Stomach (tissue), 4 donors: Measurements from ENCODE around the gene CMTM4.

Source experiments
- CTCF ChIP-seq, 7 experiments: fragments of 450-650 bp in 4 of 7; fragments of 200-600 bp in 3 of 7; sonication (generic) in 3 of 7; IDR thresholded peaks; one replicate each; pipeline ENCODE4 v1.5.1; 2016 to 2019; ENCODE audit warnings: antibody characterized with exemption in 7 of 7, control low read depth in 2 of 7, mild to moderate bottlenecking in 1 of 7
- EP300 ChIP-seq: sonication (generic); formaldehyde crosslinking; IDR thresholded peaks from one replicate; pipeline ENCODE4 v1.6.1; 2017; ENCODE audit warnings: antibody characterized with exemption
- POLR2A ChIP-seq, 4 donors: fragments of 450-650 bp; IDR thresholded peaks; one replicate each; pipeline ENCODE4 v1.6.1; 2016; ENCODE audit warnings: antibody characterized with exemption in 4 of 4, control low read depth in 2 of 4, mild to moderate bottlenecking in 1 of 4, moderate library complexity in 1 of 4
- POLR2AphosphoS5 ChIP-seq, 3 donors: sonication (generic); formaldehyde crosslinking; IDR thresholded peaks; one replicate each; pipeline ENCODE4 v1.6.1; 2016; ENCODE audit warnings: antibody characterized with exemption in 3 of 3

DNA sequence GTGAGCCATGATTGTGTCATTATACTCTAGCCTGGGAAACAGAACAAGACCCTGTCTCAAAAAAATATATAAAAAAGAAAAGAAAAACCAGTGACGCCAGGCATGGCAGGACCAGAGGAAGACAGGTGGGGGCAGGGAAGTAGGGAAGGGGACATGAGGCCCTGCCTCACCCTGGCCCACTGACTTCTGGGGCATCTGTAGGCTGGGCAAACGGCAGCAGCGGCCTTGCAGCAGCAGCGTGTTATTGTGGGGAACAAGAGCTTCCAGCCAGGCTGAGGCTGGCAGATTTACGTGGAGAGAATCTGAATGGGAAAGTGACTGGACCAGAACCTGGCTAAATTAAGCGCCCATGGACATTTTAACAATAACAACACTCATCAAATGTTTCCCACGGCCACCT, 19.4 kb downstream of the CMTM4 start:
- TF ChIP-seq POLR2A (IDR thresholded peaks at IDR 0.05) (no peak), CTCF (IDR thresholded peaks at IDR 0.05) (no peak), POLR2AphosphoS5 (IDR thresholded peaks at IDR 0.05) (no peak), EP300 (no peak)
